Astrocyte (in vitro differentiated cells and primary cell): ENCODE data around the gene B4GALNT1. TPM values are rescaled to one million over a fixed set of nuclear protein-coding genes. Genes with fewer than 3 reads are reported as not detected.
"Not testable (repeated sequence)": the region's sequence is repeated elsewhere in the genome, so short reads cannot be mapped to it uniquely, and the experiment has no call there.

Source experiments
- DNase-seq: peaks from one replicate; pipeline ENCODE4 v3.0.0-alpha.2; 2010; ENCODE audit warnings: low read depth
- FAIRE-seq: peaks from 2 replicates; lab custom pipeline; 2011; peaks lifted over from hg19 to GRCh38; lab: Jason Lieb, UNC
- H2AFZ ChIP-seq: 2 replicates; pipeline ENCODE4 v1.6.0; 2012; ENCODE audit warnings: low read depth, low read length, inconsistent platforms
- H3K27ac ChIP-seq: 2 replicates; pipeline ENCODE4 v1.5.1; 2011; ENCODE audit warnings: low read depth, low read length, inconsistent platforms
- H3K27me3 ChIP-seq: 2 replicates; pipeline ENCODE4 v1.6.0; 2011; ENCODE audit warnings: low read length, inconsistent platforms; ENCODE audit not compliant: insufficient read depth
- H3K36me3 ChIP-seq: 2 replicates; pipeline ENCODE4 v1.5.1; 2011; ENCODE audit warnings: low read length, inconsistent platforms; ENCODE audit not compliant: insufficient read depth
- H3K4me1 ChIP-seq: 2 replicates; pipeline ENCODE4 v1.5.1; 2011; ENCODE audit warnings: low read length, inconsistent platforms; ENCODE audit not compliant: insufficient read depth
- H3K4me2 ChIP-seq: 2 replicates; pipeline ENCODE4 v1.6.0; 2012; ENCODE audit warnings: low read length, inconsistent platforms
- H3K4me3 ChIP-seq: 2 replicates; pipeline ENCODE4 v1.5.1; 2011; ENCODE audit warnings: low read depth, mild to moderate bottlenecking, low read length, inconsistent platforms; ENCODE audit not compliant: insufficient read depth
- H3K79me2 ChIP-seq: 2 replicates; pipeline ENCODE4 v1.6.0; 2012; ENCODE audit warnings: mild to moderate bottlenecking, low read length, inconsistent platforms; ENCODE audit not compliant: insufficient read depth
- H3K9ac ChIP-seq: 2 replicates; pipeline ENCODE4 v1.6.0; 2012; ENCODE audit warnings: mild to moderate bottlenecking, low read length, inconsistent platforms
- H3K9me3 ChIP-seq: 2 replicates; pipeline ENCODE4 v1.5.1; 2012; ENCODE audit warnings: low read depth, mild to moderate bottlenecking, low read length, inconsistent platforms; ENCODE audit not compliant: insufficient read depth
- H4K20me1 ChIP-seq: 2 replicates; pipeline ENCODE4 v1.6.0; 2012; ENCODE audit warnings: low read length, inconsistent platforms; ENCODE audit not compliant: insufficient read depth
- H3K27ac Mint-ChIP-seq: one replicate; pipeline ENCODE4 v1.8.0; 2021; ENCODE audit warnings: mild to moderate bottlenecking, mixed read lengths; ENCODE audit not compliant: unreplicated experiment
- H3K27me3 Mint-ChIP-seq: one replicate; pipeline ENCODE4 v1.8.0; 2021; ENCODE audit warnings: low read depth, mixed read lengths; ENCODE audit not compliant: unreplicated experiment
- H3K36me3 Mint-ChIP-seq: one replicate; pipeline ENCODE4 v1.8.0; 2021; ENCODE audit warnings: low read depth, mixed read lengths; ENCODE audit not compliant: unreplicated experiment
- H3K4me1 Mint-ChIP-seq: one replicate; pipeline ENCODE4 v1.8.0; 2021; ENCODE audit warnings: low read depth, mixed read lengths; ENCODE audit not compliant: unreplicated experiment
- H3K4me3 Mint-ChIP-seq: one replicate; pipeline ENCODE4 v1.8.0; 2021; ENCODE audit warnings: mild to moderate bottlenecking, moderate library complexity, mixed read lengths; ENCODE audit not compliant: unreplicated experiment
- H3K9me3 Mint-ChIP-seq: one replicate; pipeline ENCODE4 v1.8.0; 2021; ENCODE audit warnings: mild to moderate bottlenecking, mixed read lengths; ENCODE audit not compliant: unreplicated experiment
- EZH2 ChIP-seq: IDR thresholded peaks from 2 replicates; pipeline ENCODE4 v1.6.1; 2012; ENCODE audit warnings: mild to moderate bottlenecking, low read length, inconsistent platforms; ENCODE audit not compliant: insufficient read depth
- total RNA-seq: library from RNA; stranded (reverse); gene quantifications from 2 replicates; pipeline ENCODE4 v1.2.1, GENCODE V29; 2021
- TF ChIP-seq, protein P1 (sequence below): IDR thresholded peaks from 2 replicates; pipeline ENCODE4 v1.5.1; 2011; ENCODE audit warnings: low read depth, mild to moderate bottlenecking, inconsistent platforms, low read length, moderate library complexity; ENCODE audit not compliant: insufficient read depth

The B4GALNT1 gene
- total RNA-seq, 1 donor from 2014 or later: 2.5 TPM

DNA sequence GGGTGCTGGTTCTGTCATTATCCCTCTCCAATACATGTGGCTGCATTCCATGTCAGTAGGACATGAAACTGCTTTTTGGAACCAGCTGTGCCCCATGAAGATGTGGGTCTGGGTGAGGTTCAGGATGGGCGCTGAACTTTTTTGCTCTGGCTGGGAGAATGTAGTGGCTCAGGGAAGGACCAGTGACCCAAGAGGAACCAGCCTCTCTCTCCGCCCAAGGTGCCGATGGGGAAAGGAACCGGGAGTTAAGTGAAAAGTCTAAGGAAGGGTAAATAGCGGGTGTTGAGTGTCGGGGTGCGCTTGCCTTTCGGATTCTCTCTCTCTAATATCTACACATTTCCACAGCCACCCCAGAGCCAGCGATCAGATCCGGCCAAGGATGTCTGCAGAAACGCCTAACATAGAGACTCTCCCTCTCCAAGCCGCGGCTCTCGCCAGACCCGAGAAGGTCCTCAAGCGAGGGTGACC lies 14.0 kb downstream of the B4GALNT1 start:
- Histone ChIP-seq H3K4me2 (no peak overlapping the region), H3K4me1 (peaks cover 9% of the 10 kb centered on the region), H3K79me2 (no peaks in the 10 kb centered on the region), H3K27ac (no peak overlapping the region), H3K27me3 (peaks cover 49% of the 10 kb centered on the region), H3K9ac (no peak overlapping the region), H3K4me3 (no peak overlapping the region), H3K36me3 (no peaks in the 10 kb centered on the region), H3K9me3 (no peaks in the 10 kb centered on the region), H2AFZ (no peak overlapping the region), H4K20me1 (peaks cover 24% of the 10 kb centered on the region)
- H3K27me3 Mint-ChIP-seq: peaks cover 87% of the 10 kb centered on the region
- peak overlapping the region; percentile 60 for H3K4me3 Mint-ChIP-seq
- TF ChIP-seq, protein P1, sequence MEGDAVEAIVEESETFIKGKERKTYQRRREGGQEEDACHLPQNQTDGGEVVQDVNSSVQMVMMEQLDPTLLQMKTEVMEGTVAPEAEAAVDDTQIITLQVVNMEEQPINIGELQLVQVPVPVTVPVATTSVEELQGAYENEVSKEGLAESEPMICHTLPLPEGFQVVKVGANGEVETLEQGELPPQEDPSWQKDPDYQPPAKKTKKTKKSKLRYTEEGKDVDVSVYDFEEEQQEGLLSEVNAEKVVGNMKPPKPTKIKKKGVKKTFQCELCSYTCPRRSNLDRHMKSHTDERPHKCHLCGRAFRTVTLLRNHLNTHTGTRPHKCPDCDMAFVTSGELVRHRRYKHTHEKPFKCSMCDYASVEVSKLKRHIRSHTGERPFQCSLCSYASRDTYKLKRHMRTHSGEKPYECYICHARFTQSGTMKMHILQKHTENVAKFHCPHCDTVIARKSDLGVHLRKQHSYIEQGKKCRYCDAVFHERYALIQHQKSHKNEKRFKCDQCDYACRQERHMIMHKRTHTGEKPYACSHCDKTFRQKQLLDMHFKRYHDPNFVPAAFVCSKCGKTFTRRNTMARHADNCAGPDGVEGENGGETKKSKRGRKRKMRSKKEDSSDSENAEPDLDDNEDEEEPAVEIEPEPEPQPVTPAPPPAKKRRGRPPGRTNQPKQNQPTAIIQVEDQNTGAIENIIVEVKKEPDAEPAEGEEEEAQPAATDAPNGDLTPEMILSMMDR: no peak
- TF ChIP-seq EZH2: no peak
- H3K36me3 Mint-ChIP-seq: peaks cover 53% of the 10 kb centered on the region
- peaks cover 5% of the 10 kb centered on the region for H3K9me3 Mint-ChIP-seq
- no peak for FAIRE-seq
- no peak overlapping the region for H3K27ac Mint-ChIP-seq
- no peak for DNase-seq
- H3K4me1 Mint-ChIP-seq: peaks cover 8% of the 10 kb centered on the region

DNA sequence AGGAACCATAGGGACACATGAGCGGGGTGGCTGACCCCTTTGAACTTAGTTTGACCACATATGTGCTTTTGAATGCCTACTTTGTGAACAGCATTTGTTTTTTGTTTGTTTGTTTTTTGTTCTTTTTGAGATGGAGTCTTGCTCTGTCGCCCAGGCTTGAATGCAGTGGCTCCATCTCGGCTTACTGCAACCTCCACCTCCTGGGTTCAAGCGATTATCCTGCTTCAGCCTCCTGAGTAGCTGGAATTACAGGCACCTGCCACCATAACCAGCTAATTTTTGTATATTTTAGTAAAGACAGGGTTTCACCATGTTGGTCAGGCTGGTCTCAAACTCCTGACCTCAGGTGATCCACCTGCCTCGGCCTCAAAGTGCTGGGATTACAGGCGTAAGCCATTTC lies 14.6 kb downstream of the B4GALNT1 start:
- FAIRE-seq, H3K4me2 ChIP-seq: not testable (repeated sequence)
- H3K27me3 Mint-ChIP-seq: peaks cover 82% of the 10 kb centered on the region

DNA sequence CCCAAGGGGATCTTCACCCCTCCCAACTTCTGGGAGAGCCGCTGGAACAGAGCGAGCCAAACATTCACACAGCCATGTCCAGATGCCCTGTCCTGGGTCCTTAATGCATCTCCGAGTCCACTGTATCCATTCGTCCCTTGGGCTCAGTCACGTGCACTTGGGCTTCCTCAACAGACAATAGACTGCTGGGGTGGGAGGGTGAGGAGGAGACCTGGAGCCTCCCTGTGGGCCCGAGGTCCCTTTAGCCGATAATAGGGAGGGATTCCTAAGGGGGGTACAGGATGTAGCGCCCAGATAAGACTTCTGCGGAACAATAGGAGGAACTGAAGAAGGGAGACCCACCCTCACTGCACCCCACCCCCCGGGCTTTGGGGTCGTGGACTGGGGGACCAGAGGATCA lies 15.1 kb downstream of the B4GALNT1 start:
- Histone ChIP-seq H3K79me2 (no peaks in the 10 kb centered on the region), H2AFZ (no peak overlapping the region), H3K4me3 (no peak overlapping the region), H3K4me2 (no peak overlapping the region), H3K27ac (no peak overlapping the region), H3K4me1 (peaks cover 9% of the 10 kb centered on the region), H3K9ac (no peak overlapping the region), H4K20me1 (peaks cover 24% of the 10 kb centered on the region), H3K27me3 (peaks cover 40% of the 10 kb centered on the region), H3K36me3 (no peaks in the 10 kb centered on the region), H3K9me3 (no peaks in the 10 kb centered on the region)
- FAIRE-seq (no peak), DNase-seq (no peak)
- Mint-ChIP-seq H3K9me3 (peaks cover 3% of the 10 kb centered on the region), H3K36me3 (peaks cover 58% of the 10 kb centered on the region), H3K27me3 (peaks cover 77% of the 10 kb centered on the region), H3K4me1 (peaks cover 8% of the 10 kb centered on the region), H3K4me3 (no peak overlapping the region), H3K27ac (no peak overlapping the region)
- TF ChIP-seq, protein P1: no peak
- no peak for TF ChIP-seq EZH2

More for the DNA sequence above, 14.6 kb downstream of the B4GALNT1 start:
- DNase-seq, H3K4me1 ChIP-seq, H3K79me2 ChIP-seq, H3K36me3 ChIP-seq, H3K9me3 ChIP-seq, H3K27ac ChIP-seq, H3K27ac Mint-ChIP-seq, H2AFZ ChIP-seq, H3K4me3 Mint-ChIP-seq, H3K4me3 ChIP-seq, H3K9ac ChIP-seq, H3K9me3 Mint-ChIP-seq, H3K4me1 Mint-ChIP-seq: not testable (repeated sequence)
- H3K36me3 Mint-ChIP-seq: peaks cover 55% of the 10 kb centered on the region
- Histone ChIP-seq H4K20me1 (peaks cover 24% of the 10 kb centered on the region), H3K27me3 (peaks cover 44% of the 10 kb centered on the region)
